Ovary (tissue), 9 donors: ENCODE results near the gene ZPBP. TPM values are rescaled to one million over a fixed set of nuclear protein-coding genes. Genes with fewer than 3 reads are reported as not detected.
"Not testable (repeated sequence)": the region's sequence is repeated elsewhere in the genome, so short reads cannot be mapped to it uniquely, and the experiment has no call there.

Experiments
- DNase-seq, 5 donors: peaks; one replicate each; pipeline ENCODE4 v3.0.0-alpha.2; 2019 to 2020
- H3K27ac ChIP-seq, 2 donors: fragments of 200-600 bp; one replicate each; pipeline versions ENCODE4 v1.5.1 to v1.8.0; 2019 to 2022
- H3K27me3 ChIP-seq: fragments of 200-600 bp; one replicate; pipeline ENCODE4 v1.8.0; 2022
- H3K36me3 ChIP-seq: fragments of 200-600 bp; sonication (generic); one replicate; pipeline ENCODE4 v1.5.1; 2019
- H3K4me1 ChIP-seq: one replicate; pipeline ENCODE4 v1.8.1; 2013; ENCODE audit warnings: mild to moderate bottlenecking, moderate library complexity; ENCODE audit not compliant: insufficient read depth
- H3K4me3 ChIP-seq: fragments of 200-600 bp; sonication (generic); one replicate; pipeline ENCODE4 v1.5.1; 2017
- H3K9me3 ChIP-seq, 2 donors: fragments of 200-600 bp in 1 of 2; sonication (generic) in 1 of 2; one replicate each; pipeline versions ENCODE4 v1.5.1 to v1.8.1; 2013 to 2019; ENCODE audit warnings: mild to moderate bottlenecking in 1 of 2, moderate library complexity in 1 of 2
- CTCF ChIP-seq, 3 donors: fragments of 450-650 bp in 2 of 3; fragments of 200-600 bp in 1 of 3; IDR thresholded peaks; one replicate each; pipeline versions ENCODE4 v1.5.1 to v1.8.0; 2016 to 2022; ENCODE audit warnings: antibody characterized with exemption in 3 of 3, mild to moderate bottlenecking in 1 of 3
- EP300 ChIP-seq: sonication (generic); formaldehyde crosslinking; IDR thresholded peaks from one replicate; pipeline ENCODE4 v1.6.1; 2017; ENCODE audit warnings: antibody characterized with exemption
- POLR2A ChIP-seq: fragments of 450-650 bp; IDR thresholded peaks from one replicate; pipeline ENCODE4 v1.6.1; 2017; ENCODE audit warnings: antibody characterized with exemption, mild to moderate bottlenecking, moderate library complexity
- WGBS, 3 donors: extraction: QIAGEN DNeasy Blood & Tissue Kit in 1 of 3; methylation state at CpG; one replicate each; pipeline versions ENCODE4 v1.1.5 to v1.1.7; 2013 to 2017; 5-methylcytosine and 5-hydroxymethylcytosine counted together
- intact Hi-C, 4 donors: fragments of 100-400 bp; cut with DNase I; formaldehyde crosslinking; loops; one replicate each; pipeline versions ENCODE4 v1.11.0 to v1.15.1; 2022 to 2023
- polyA plus RNA-seq, 2 donors: library from polyadenylated mRNA; stranded (reverse); fragments of 200-250 nt in 1 of 2; fragments of 350-450 nt in 1 of 2; fragmentation: Illumina TruSeq in 1 of 2; extraction: RNeasy Lipid Tissue Mini Kit (QIAGEN cat#74804) in 1 of 2; gene quantifications; one replicate each; pipeline ENCODE4 v1.2.3, GENCODE V29; 2013 to 2014
- total RNA-seq, 7 donors: library from RNA; depleted of rRNA in 2 of 7; stranded (reverse); fragments of >200 nt in 2 of 7; fragmentation: NEBNext Ultra II Directional in 3 of 7; extraction: Animal tissue kit (Norgen Biotek cat#: 25700) in 3 of 7; gene quantifications; one replicate each; pipeline versions ENCODE4 v1.1.0 to v1.2.4, GENCODE V29; 2016 to 2023
- donor health status: DM: no; HTN: no; CAD: no; lungs with moderate emphysema.
- donor health status: DM: no; HTN: no; CAD: no.
- donor health status: Bipolar disorder and iron deficiency.
- donor health status: DM: yes; HTN: yes; CAD: no.
- donor health status: DM: no; HTN: no; CAD: no.
- donor health status: DM: yes; HTN: yes; CAD: no.

The ZPBP gene
- total and polyA plus RNA-seq, 9 donors = 0.24 to 1.8 (median 0.69) TPM; not detected in 3

- WGBS, 3 donors = 13 to 37% (median 25%) methylated on average over 2 of the region's 2 CpGs
- peak overlapping the region in 1 of 2 donors; percentile 71 for H3K27ac ChIP-seq
Measured at GRCh38 chr7:50068026-50068425, 25.0 kb downstream of the ZPBP start.

GRCh38 chr7:50062951-50063350 is 30.1 kb downstream of the ZPBP start:
- intact Hi-C loops = no loop called here
- no peak for DNase-seq
- Histone ChIP-seq H3K4me1 (peaks cover 4% of the 10 kb centered on the region), H3K9me3 (no peaks in the 10 kb centered on the region), H3K27me3 (no peaks in the 10 kb centered on the region), H3K27ac (no peak overlapping the region), H3K4me3 (no peak overlapping the region), H3K36me3 (no peaks in the 10 kb centered on the region)
- 10 to 35% (median 24%) methylated on average over 2 of the region's 2 CpGs for WGBS, 3 donors
- TF ChIP-seq CTCF (IDR thresholded peaks at IDR 0.05) (no peak), POLR2A (no peak), EP300 (no peak)

More at GRCh38 chr7:50068026-50068425, 25.0 kb downstream of the ZPBP start:
- H3K27me3 ChIP-seq = no peaks in the 10 kb centered on the region
- peaks cover 0 to 6% of the 10 kb centered on the region in 2 donors for H3K9me3 ChIP-seq
- H3K36me3 ChIP-seq = no peaks in the 10 kb centered on the region
- no peak overlapping the region for H3K4me3 ChIP-seq
- intact Hi-C loops = no loop called here
- TF ChIP-seq CTCF (IDR thresholded peaks at IDR 0.05) (peak in 1 of 3 donors; percentile 10), EP300 (no peak), POLR2A (no peak)
- DNase-seq = no peak
- H3K4me1 ChIP-seq = peaks cover 11% of the 10 kb centered on the region

GRCh38 chr7:50056131-50056530 is 36.9 kb downstream of the ZPBP start:
- Histone ChIP-seq H3K4me3 (no peak overlapping the region), H3K4me1 (no peaks in the 10 kb centered on the region), H3K27me3 (no peaks in the 10 kb centered on the region), H3K9me3 (no peaks in the 10 kb centered on the region), H3K27ac (no peak overlapping the region), H3K36me3 (no peaks in the 10 kb centered on the region)
- intact Hi-C loops = no loop called here
- DNase-seq = no peak
- WGBS, 3 donors = 94 to 98% (median 95%) methylated on average over 1 of the region's 1 CpG
- no peak for TF ChIP-seq EP300
- TF ChIP-seq CTCF (IDR thresholded peaks at IDR 0.05) = no peak
- TF ChIP-seq POLR2A = no peak

- H3K9me3 ChIP-seq = no peaks in the 10 kb centered on the region
- no peaks in the 10 kb centered on the region for H3K36me3 ChIP-seq
- H3K27me3 ChIP-seq = no peaks in the 10 kb centered on the region
- no peaks in the 10 kb centered on the region for H3K4me1 ChIP-seq
- intact Hi-C loops = no loop called here
- no peak for TF ChIP-seq EP300
- TF ChIP-seq POLR2A = no peak
- TF ChIP-seq CTCF (IDR thresholded peaks at IDR 0.05) = no peak
- 84 to 85% (median 84%) methylated on average over 5 of the region's 5 CpGs for WGBS, 3 donors
- H3K27ac ChIP-seq = no peak overlapping the region
- no peak overlapping the region for H3K4me3 ChIP-seq
- DNase-seq = no peak
Measured at GRCh38 chr7:50047716-50048115, 45.3 kb downstream of the ZPBP start.

GRCh38 chr7:50041165-50041564 is 51.9 kb downstream of the ZPBP start:
- H3K9me3 ChIP-seq, H3K27me3 ChIP-seq, H3K27ac ChIP-seq, H3K4me1 ChIP-seq, H3K4me3 ChIP-seq, H3K36me3 ChIP-seq, intact Hi-C loops, DNase-seq: not testable (repeated sequence)
- WGBS, 3 donors = 79 to 82% (median 79%) methylated on average over 6 of the region's 6 CpGs
